Measurements from ENCODE around the gene LRFN2. TPM values are rescaled to one million over a fixed set of nuclear protein-coding genes. Genes with fewer than 3 reads are reported as not detected.

The LRFN2 gene
- polyA plus RNA-seq, 1 experiment, result not detected

GRCh38 chr6:40444312-40444711 is 142.9 kb downstream of the LRFN2 start:
- no peak overlapping the region for H3K4me3 ChIP-seq (ENCODE audit: low read depth, low read length)
- no peaks in the 10 kb centered on the region for H3K9me3 ChIP-seq (ENCODE audit: control insufficient read depth, insufficient read depth, low read length)
- H3K27me3 ChIP-seq (ENCODE audit: control insufficient read depth, insufficient read depth, low read length), result no peaks in the 10 kb centered on the region
- ChIA-PET POLR2A (no interaction called here), CTCF (no interaction called here)
- no peak overlapping the region for H3K27ac ChIP-seq (ENCODE audit: low read depth, low read length)
- no peak for DNase-seq (ENCODE audit: low read depth, low spot score)
- TF ChIP-seq, protein P1, sequence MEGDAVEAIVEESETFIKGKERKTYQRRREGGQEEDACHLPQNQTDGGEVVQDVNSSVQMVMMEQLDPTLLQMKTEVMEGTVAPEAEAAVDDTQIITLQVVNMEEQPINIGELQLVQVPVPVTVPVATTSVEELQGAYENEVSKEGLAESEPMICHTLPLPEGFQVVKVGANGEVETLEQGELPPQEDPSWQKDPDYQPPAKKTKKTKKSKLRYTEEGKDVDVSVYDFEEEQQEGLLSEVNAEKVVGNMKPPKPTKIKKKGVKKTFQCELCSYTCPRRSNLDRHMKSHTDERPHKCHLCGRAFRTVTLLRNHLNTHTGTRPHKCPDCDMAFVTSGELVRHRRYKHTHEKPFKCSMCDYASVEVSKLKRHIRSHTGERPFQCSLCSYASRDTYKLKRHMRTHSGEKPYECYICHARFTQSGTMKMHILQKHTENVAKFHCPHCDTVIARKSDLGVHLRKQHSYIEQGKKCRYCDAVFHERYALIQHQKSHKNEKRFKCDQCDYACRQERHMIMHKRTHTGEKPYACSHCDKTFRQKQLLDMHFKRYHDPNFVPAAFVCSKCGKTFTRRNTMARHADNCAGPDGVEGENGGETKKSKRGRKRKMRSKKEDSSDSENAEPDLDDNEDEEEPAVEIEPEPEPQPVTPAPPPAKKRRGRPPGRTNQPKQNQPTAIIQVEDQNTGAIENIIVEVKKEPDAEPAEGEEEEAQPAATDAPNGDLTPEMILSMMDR (IDR thresholded peaks at IDR 0.05; ENCODE audit: low read depth, low read length), result no peak

DNA sequence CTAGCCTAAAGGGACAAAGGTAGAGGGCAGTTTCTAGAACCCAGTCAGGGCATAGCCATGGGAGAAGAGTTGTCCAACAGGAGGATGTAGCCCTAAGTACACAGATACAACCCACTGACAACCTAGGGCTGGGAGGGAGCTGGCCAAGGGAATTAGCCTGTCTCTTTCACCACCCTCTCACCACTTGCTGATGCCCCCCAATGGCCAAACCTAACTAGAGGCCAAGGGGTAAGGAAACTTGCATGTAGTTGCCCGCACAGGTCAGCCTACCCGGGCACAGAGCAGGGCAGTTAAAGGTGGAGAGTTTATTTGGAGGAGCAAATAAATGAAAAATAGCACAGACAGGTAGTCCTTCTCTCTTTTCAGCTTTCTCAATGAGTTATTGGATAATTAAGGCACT is 143.3 kb downstream of the LRFN2 start:
- ChIA-PET POLR2A (no interaction called here), CTCF (no interaction called here)
- TF ChIP-seq, protein P1 (IDR thresholded peaks at IDR 0.05; ENCODE audit: low read depth, low read length), result no peak

DNA sequence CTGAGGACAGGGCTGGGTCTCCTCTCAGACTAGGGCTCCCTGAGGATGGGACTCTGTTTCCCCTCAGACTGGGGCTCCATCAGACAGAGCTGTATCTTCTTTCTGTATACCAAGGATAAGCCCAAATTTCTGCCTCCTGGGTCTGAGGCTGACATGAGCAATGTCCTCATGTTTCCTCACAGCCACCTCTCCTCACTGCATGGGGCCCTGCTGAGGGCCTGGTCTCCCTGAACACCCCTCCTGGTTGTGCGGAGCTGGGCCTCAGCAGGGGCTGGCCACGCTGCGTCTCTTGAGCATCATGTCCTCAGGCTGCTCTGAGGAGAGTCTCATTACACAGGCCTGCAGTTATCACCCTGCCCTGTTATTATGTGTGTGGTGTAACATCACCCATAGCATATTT is 144.6 kb downstream of the LRFN2 start:
- no peak overlapping the region for H3K4me3 ChIP-seq (ENCODE audit: low read depth, low read length)
- ChIA-PET CTCF (no interaction called here), POLR2A (no interaction called here)
- TF ChIP-seq, protein P1 (IDR thresholded peaks at IDR 0.05; ENCODE audit: low read depth, low read length), result no peak
- H3K27ac ChIP-seq (ENCODE audit: low read depth, low read length), result no peak overlapping the region
- DNase-seq (ENCODE audit: low read depth, low spot score), result no peak
- no peaks in the 10 kb centered on the region for H3K27me3 ChIP-seq (ENCODE audit: control insufficient read depth, insufficient read depth, low read length)
- no peaks in the 10 kb centered on the region for H3K9me3 ChIP-seq (ENCODE audit: control insufficient read depth, insufficient read depth, low read length)

More for the DNA sequence above, 143.3 kb downstream of the LRFN2 start:
- Histone ChIP-seq H3K4me3 (ENCODE audit: low read depth, low read length) (no peak overlapping the region), H3K27ac (ENCODE audit: low read depth, low read length) (no peak overlapping the region), H3K9me3 (ENCODE audit: control insufficient read depth, insufficient read depth, low read length) (no peaks in the 10 kb centered on the region), H3K27me3 (ENCODE audit: control insufficient read depth, insufficient read depth, low read length) (no peaks in the 10 kb centered on the region)
- no peak for DNase-seq (ENCODE audit: low read depth, low spot score)

- no peak overlapping the region for H3K27ac ChIP-seq (ENCODE audit: low read depth, low read length)
- no peaks in the 10 kb centered on the region for H3K9me3 ChIP-seq (ENCODE audit: control insufficient read depth, insufficient read depth, low read length)
- no peak overlapping the region for H3K4me3 ChIP-seq (ENCODE audit: low read depth, low read length)
- TF ChIP-seq, protein P1 (IDR thresholded peaks at IDR 0.05; ENCODE audit: low read depth, low read length), result no peak
- POLR2A ChIA-PET, result no interaction called here
- CTCF ChIA-PET, result no interaction called here
- no peak for DNase-seq (ENCODE audit: low read depth, low spot score)
- H3K27me3 ChIP-seq (ENCODE audit: control insufficient read depth, insufficient read depth, low read length), result no peaks in the 10 kb centered on the region
Measured at GRCh38 chr6:40441150-40441549, 146.0 kb downstream of the LRFN2 start.

GRCh38 chr6:40440053-40440452 is 147.1 kb downstream of the LRFN2 start:
- ChIA-PET POLR2A (no interaction called here), CTCF (no interaction called here)
- H3K27me3 ChIP-seq (ENCODE audit: control insufficient read depth, insufficient read depth, low read length), result no peaks in the 10 kb centered on the region
- no peak overlapping the region for H3K27ac ChIP-seq (ENCODE audit: low read depth, low read length)
- no peaks in the 10 kb centered on the region for H3K9me3 ChIP-seq (ENCODE audit: control insufficient read depth, insufficient read depth, low read length)
- H3K4me3 ChIP-seq (ENCODE audit: low read depth, low read length), result no peak overlapping the region
- no peak for DNase-seq (ENCODE audit: low read depth, low spot score)
- TF ChIP-seq, protein P1 (IDR thresholded peaks at IDR 0.05; ENCODE audit: low read depth, low read length), result no peak
